HCT116 (cell line): Measurements from ENCODE around the gene NTN3.

ENCODE experiments used
- ELF1 ChIP-seq: IDR thresholded peaks from 2 replicates; pipeline ENCODE4 v1.6.1; 2012; ENCODE audit warnings: low read depth, borderline replicate concordance
- EZH2phosphoT487 ChIP-seq: fragments of 200-600 bp; IDR thresholded peaks from 2 replicates; pipeline ENCODE4 v1.6.1; 2018; ENCODE audit warnings: antibody characterized with exemption, borderline replicate concordance
- TF ChIP-seq, protein P1 (sequence below), 3 experiments: fragments of 200-600 bp in 1 of 3; sonication (generic) in 1 of 3; IDR thresholded peaks in 2 of 3; conservative IDR thresholded peaks in 1 of 3; 2 replicates each; pipeline ENCODE4 v1.5.1; 2012 to 2017; ENCODE audit warnings: low read depth in 2 of 3, low read length in 2 of 3, antibody characterized with exemption in 1 of 3, borderline replicate concordance in 1 of 3, control low read depth in 1 of 3, mild to moderate bottlenecking in 1 of 3, mixed read lengths in 1 of 3, mixed run types in 1 of 3, moderate library complexity in 1 of 3; ENCODE audit not compliant: insufficient read depth in 1 of 3

- TF ChIP-seq ELF1 (no peak), EZH2phosphoT487 (no peak)
- TF ChIP-seq, protein P1, sequence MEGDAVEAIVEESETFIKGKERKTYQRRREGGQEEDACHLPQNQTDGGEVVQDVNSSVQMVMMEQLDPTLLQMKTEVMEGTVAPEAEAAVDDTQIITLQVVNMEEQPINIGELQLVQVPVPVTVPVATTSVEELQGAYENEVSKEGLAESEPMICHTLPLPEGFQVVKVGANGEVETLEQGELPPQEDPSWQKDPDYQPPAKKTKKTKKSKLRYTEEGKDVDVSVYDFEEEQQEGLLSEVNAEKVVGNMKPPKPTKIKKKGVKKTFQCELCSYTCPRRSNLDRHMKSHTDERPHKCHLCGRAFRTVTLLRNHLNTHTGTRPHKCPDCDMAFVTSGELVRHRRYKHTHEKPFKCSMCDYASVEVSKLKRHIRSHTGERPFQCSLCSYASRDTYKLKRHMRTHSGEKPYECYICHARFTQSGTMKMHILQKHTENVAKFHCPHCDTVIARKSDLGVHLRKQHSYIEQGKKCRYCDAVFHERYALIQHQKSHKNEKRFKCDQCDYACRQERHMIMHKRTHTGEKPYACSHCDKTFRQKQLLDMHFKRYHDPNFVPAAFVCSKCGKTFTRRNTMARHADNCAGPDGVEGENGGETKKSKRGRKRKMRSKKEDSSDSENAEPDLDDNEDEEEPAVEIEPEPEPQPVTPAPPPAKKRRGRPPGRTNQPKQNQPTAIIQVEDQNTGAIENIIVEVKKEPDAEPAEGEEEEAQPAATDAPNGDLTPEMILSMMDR (IDR thresholded peaks at IDR 0.05 in 2 of 3, conservative IDR thresholded peaks at IDR 0.05 in 1 of 3; ENCODE audit: borderline replicate concordance in 1 of 3, insufficient read depth in 1 of 3, low read depth in 2 of 3, low read length in 2 of 3), result no peak
These were observed 22.5 kb downstream of the NTN3 start for GRCh38 chr16:2493605-2494004.
